SK-N-SH (cell line): ENCODE data around the gene LRRC36.

ENCODE experiments used
- FOSL2 ChIP-seq: IDR thresholded peaks from 2 replicates; pipeline ENCODE4 v1.4.0; 2012; ENCODE audit warnings: low read depth, mild to moderate bottlenecking, moderate library complexity, borderline replicate concordance
- GABPA ChIP-seq: IDR thresholded peaks from 2 replicates; pipeline ENCODE4 v1.4.0; 2012; ENCODE audit warnings: low read depth, mild to moderate bottlenecking
- POLR2AphosphoS5 ChIP-seq: IDR thresholded peaks from 2 replicates; pipeline ENCODE4 v1.6.1; 2012; ENCODE audit warnings: low read depth, low read length

GRCh38 chr16:67387479-67388079 lies 61.0 kb downstream of the LRRC36 start:
- no peak for TF ChIP-seq GABPA
- no peak for TF ChIP-seq FOSL2
- no peak for TF ChIP-seq POLR2AphosphoS5
